Measurements from ENCODE around the gene NUTF2. TPM values are rescaled to one million over a fixed set of nuclear protein-coding genes. Genes with fewer than 3 reads are reported as not detected.
A peak's percentile ranks its signal among the peaks of the same experiment; 100 is the strongest.

The NUTF2 gene
- total RNA-seq, 1 experiment from 2014 or later, result 145 TPM

GRCh38 chr16:67883146-67883871 is 36.6 kb downstream of the NUTF2 start:
- H2AFZ ChIP-seq (ENCODE audit: low read depth, low read length, poor library complexity, severe bottlenecking), result no peak overlapping the region
- ChIA-PET CTCF (interaction anchor here (0.7 to 2.9 kb wide), 14 partner anchors 9 to 427 kb away, joined by 3 to 13 read pairs (median 5); partner anchors contain the start of genes EDC4, PRMT7, PSKH1 and SLC7A6OS), POLR2A (no interaction called here), RAD21 (ENCODE audit: low non-redundant PET in 1 of 2, low total read pairs in 2 of 2, uncharacterized antibody in 2 of 2, unreplicated experiment in 2 of 2) (no interaction called here)
- H3K36me3 ChIP-seq (ENCODE audit: control insufficient read depth in 1 of 2, insufficient read depth in 2 of 2, low read length in 2 of 2), result peaks cover 29 to 50% of the 10 kb centered on the region in 2 experiments; a peak in 3 of 4 replicates
- DNase-seq (ENCODE audit: low read depth, low spot score) (no peak), ATAC-seq (peak; percentile 6; the same call in 1 of the 2 replicates)
- intact Hi-C loops (cut with micrococcal nuclease), result loop anchor here (1.0 to 10.0 kb wide), 3 partner anchors 45 to 341 kb away; no protein-coding TSS in a partner anchor
- no peak overlapping the region for H3K27ac ChIP-seq (ENCODE audit: low read depth, low read length)
- H3K79me2 ChIP-seq (ENCODE audit: insufficient read depth, low read length), result no peaks in the 10 kb centered on the region
- no peaks in the 10 kb centered on the region for H3K9me3 ChIP-seq (ENCODE audit: control insufficient read depth in 1 of 2, insufficient read depth in 1 of 2, low read depth in 1 of 2, low read length in 2 of 2)
- H3K27me3 ChIP-seq (ENCODE audit: insufficient read depth, low read length), result no peaks in the 10 kb centered on the region
- H4K20me1 ChIP-seq (ENCODE audit: insufficient read depth), result peaks cover 3% of the 10 kb centered on the region; the same call in 1 of the 2 replicates
- TF ChIP-seq EGR1 (IDR thresholded peaks at IDR 0.05; ENCODE audit: low read depth), result no peak
- TF ChIP-seq ZNF274 (IDR thresholded peaks at IDR 0.05; ENCODE audit: low read depth, low read length), result no peak
- no peak for TF ChIP-seq EZH2phosphoT487 (IDR thresholded peaks at IDR 0.05; ENCODE audit: borderline replicate concordance)
- no peak for TF ChIP-seq CEBPB (IDR thresholded peaks at IDR 0.05; ENCODE audit: low read depth)
- no peak for TF ChIP-seq EZH2 (IDR thresholded peaks at IDR 0.05)
- no peak for TF ChIP-seq TCF7L2 (IDR thresholded peaks at IDR 0.05; ENCODE audit: borderline replicate concordance, extremely low read depth, insufficient read depth, insufficient read length)
- TF ChIP-seq, protein P1, sequence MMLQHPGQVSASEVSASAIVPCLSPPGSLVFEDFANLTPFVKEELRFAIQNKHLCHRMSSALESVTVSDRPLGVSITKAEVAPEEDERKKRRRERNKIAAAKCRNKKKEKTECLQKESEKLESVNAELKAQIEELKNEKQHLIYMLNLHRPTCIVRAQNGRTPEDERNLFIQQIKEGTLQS (IDR thresholded peaks at IDR 0.05), result no peak
- TF ChIP-seq REST (IDR thresholded peaks at IDR 0.05; ENCODE audit: low read depth), result no peak
- H3K4me1 ChIP-seq (ENCODE audit: control insufficient read depth in 1 of 2, insufficient read depth in 2 of 2, low read length in 2 of 2), result no peaks in the 10 kb centered on the region
- H3K9ac ChIP-seq (ENCODE audit: low read length), result no peak overlapping the region
- no peak overlapping the region for H3K4me3 ChIP-seq (replicated peaks in 1 of 2; ENCODE audit: low read depth in 1 of 2, low read length in 2 of 2)
- H3K4me2 ChIP-seq (ENCODE audit: low read length), result no peak overlapping the region
- BruUV-seq (replicated peaks), result no TSS peak
- no peaks in the 10 kb centered on the region for H3K9me2 ChIP-seq (ENCODE audit: insufficient read depth)
